Measurements from ENCODE around the gene VRK1. TPM values are rescaled to one million over a fixed set of nuclear protein-coding genes. Genes with fewer than 3 reads are reported as not detected.

Gene VRK1
- total RNA-seq, 5 donors from 2014 or later (not counting 1 experiment from before 2014, with no cell fraction given): 24.4 to 34.5 (median 29.4) TPM

DNA sequence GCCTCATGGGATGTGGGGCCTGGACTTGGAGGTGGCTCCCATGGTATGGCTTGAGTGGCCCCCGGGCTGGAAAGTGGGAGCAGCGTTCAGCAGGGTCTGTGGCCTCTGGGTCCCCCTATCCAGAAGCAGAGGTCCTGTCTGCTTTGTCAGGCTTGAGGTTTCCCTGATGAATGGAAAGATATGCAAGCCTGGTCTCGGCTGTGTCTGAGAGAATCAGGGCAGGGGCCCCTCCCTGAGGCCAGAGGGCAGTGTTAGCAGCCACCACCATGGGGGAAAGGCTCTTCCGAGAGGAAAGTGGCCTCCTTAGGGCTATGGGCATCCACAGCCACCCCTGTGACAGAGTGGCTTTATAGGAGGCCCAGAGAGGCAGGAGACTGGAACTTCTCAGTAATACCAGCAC lies 128.2 kb downstream of the VRK1 start:
- POLR2A ChIA-PET: no interaction called here
- CTCF ChIA-PET: no interaction called here
- 81% methylated on average over 3 of the region's 4 CpGs for WGBS (ENCODE audit: insufficient coverage)

DNA sequence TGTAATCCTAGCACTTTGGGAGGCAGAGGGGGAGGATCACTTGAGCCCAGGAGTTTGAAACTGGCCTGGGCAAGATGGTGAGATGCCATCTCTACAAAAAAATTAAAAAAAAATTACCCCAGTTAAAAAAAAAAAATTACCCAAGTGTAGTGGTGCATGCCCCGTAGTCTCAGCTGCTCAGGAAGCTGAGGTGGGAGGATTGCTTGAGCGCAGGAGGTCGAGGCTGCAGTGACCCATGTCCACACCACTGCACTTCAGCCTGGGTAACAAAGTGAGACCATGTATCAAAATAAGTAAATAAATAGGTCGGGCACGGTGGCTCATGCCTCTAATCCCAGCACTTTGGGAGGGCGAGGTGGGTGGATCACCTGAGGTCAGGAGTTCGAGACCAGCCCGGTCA lies 128.8 kb downstream of the VRK1 start:
- peaks cover 18% of the 10 kb centered on the region for H3K36me3 Mint-ChIP-seq
- ChIA-PET POLR2A (no interaction called here), CTCF (no interaction called here)
- H3K4me3 Mint-ChIP-seq: no peak overlapping the region
- WGBS (ENCODE audit: insufficient coverage): 97% methylated on average over 5 of the region's 8 CpGs
- H3K27ac Mint-ChIP-seq: no peak overlapping the region
- no peaks in the 10 kb centered on the region for H3K27me3 Mint-ChIP-seq
- peaks cover 0 to 11% (median 3%) of the 10 kb centered on the region in 3 donors for H3K9me3 Mint-ChIP-seq
- Histone ChIP-seq H3K27me3 (replicated peaks in 1 of 2; ENCODE audit: control insufficient read depth in 2 of 2, extremely low read depth in 1 of 2, insufficient read depth in 2 of 2, low read length in 1 of 2) (no peaks in the 10 kb centered on the region), H3K4me1 (ENCODE audit: control insufficient read depth in 1 of 2, extremely low read depth in 1 of 2, insufficient read depth in 2 of 2, low read length in 2 of 2) (no peaks in the 10 kb centered on the region), H3K4me3 (ENCODE audit: control insufficient read depth in 1 of 2, extremely low read depth in 1 of 2, low read length in 1 of 2) (no peak overlapping the region), H3K36me3 (ENCODE audit: control insufficient read depth in 2 of 2, extremely low read depth in 1 of 2, insufficient read depth in 1 of 2, low read length in 1 of 2) (no peaks in the 10 kb centered on the region), H3K27ac (ENCODE audit: low read length) (no peak overlapping the region), H3K9me3 (no peaks in the 10 kb centered on the region)
- H3K4me1 Mint-ChIP-seq: no peaks in the 10 kb centered on the region
- DNase-seq: no peak
- ATAC-seq (replicated peaks in 1 of 4): no peak

More for the DNA sequence above, 128.2 kb downstream of the VRK1 start:
- Mint-ChIP-seq H3K36me3 (peaks cover 23% of the 10 kb centered on the region), H3K27ac (no peak overlapping the region), H3K27me3 (no peaks in the 10 kb centered on the region), H3K4me3 (no peak overlapping the region), H3K4me1 (no peaks in the 10 kb centered on the region), H3K9me3 (peaks cover 0 to 16% (median 3%) of the 10 kb centered on the region in 3 donors)
- H3K9me3 ChIP-seq: no peaks in the 10 kb centered on the region
- H3K4me1 ChIP-seq (ENCODE audit: control insufficient read depth in 1 of 2, extremely low read depth in 1 of 2, insufficient read depth in 2 of 2, low read length in 2 of 2): no peaks in the 10 kb centered on the region
- no peak overlapping the region for H3K27ac ChIP-seq (ENCODE audit: low read length)
- no peaks in the 10 kb centered on the region for H3K27me3 ChIP-seq (replicated peaks in 1 of 2; ENCODE audit: control insufficient read depth in 2 of 2, extremely low read depth in 1 of 2, insufficient read depth in 2 of 2, low read length in 1 of 2)
- DNase-seq: no peak
- ATAC-seq (replicated peaks in 1 of 4): no peak
- H3K36me3 ChIP-seq (ENCODE audit: control insufficient read depth in 2 of 2, extremely low read depth in 1 of 2, insufficient read depth in 1 of 2, low read length in 1 of 2): no peaks in the 10 kb centered on the region
- H3K4me3 ChIP-seq (ENCODE audit: control insufficient read depth in 1 of 2, extremely low read depth in 1 of 2, low read length in 1 of 2): no peak overlapping the region

DNA sequence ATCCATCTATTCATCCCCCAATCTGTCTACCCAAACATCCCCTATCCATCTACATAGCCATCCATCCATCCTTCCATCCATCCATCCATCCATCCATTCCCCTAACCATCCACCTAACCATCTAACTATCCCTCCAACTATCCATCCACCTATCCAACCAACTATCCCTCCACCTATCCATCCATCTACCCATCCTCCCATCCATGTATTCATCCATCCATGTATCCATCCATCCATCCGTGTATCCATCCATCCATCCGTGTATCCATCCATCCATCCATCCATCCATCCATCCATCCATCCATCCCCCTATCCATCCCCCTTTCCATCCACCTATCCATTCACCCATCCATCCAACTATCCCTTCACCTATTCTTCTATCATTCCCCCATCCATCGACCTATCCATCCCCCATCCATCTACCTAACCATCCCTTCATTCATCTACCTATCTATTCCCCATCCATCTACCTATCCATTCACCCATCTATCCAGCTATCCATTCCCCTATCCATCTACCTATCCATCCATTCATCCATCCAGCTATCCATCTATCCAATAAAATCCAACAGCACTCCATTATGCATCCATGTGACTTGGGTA lies 131.7 kb downstream of the VRK1 start:
- Histone ChIP-seq H3K4me3 (ENCODE audit: control insufficient read depth in 1 of 2, extremely low read depth in 1 of 2, low read length in 1 of 2) (no peak overlapping the region), H3K9me3 (no peaks in the 10 kb centered on the region), H3K27ac (ENCODE audit: low read length) (no peak overlapping the region), H3K36me3 (ENCODE audit: control insufficient read depth in 2 of 2, extremely low read depth in 1 of 2, insufficient read depth in 1 of 2, low read length in 1 of 2) (no peaks in the 10 kb centered on the region), H3K27me3 (replicated peaks in 1 of 2; ENCODE audit: control insufficient read depth in 2 of 2, extremely low read depth in 1 of 2, insufficient read depth in 2 of 2, low read length in 1 of 2) (no peaks in the 10 kb centered on the region), H3K4me1 (ENCODE audit: control insufficient read depth in 1 of 2, extremely low read depth in 1 of 2, insufficient read depth in 2 of 2, low read length in 2 of 2) (no peaks in the 10 kb centered on the region)
- H3K36me3 Mint-ChIP-seq: peaks cover 11% of the 10 kb centered on the region
- no peaks in the 10 kb centered on the region for H3K9me3 Mint-ChIP-seq
- H3K4me3 Mint-ChIP-seq: no peak overlapping the region
- H3K27me3 Mint-ChIP-seq: no peaks in the 10 kb centered on the region
- POLR2A ChIA-PET: no interaction called here
- DNase-seq (no peak), ATAC-seq (replicated peaks in 1 of 4) (no peak)
- 95% methylated on average over 3 of the region's 3 CpGs for WGBS (ENCODE audit: insufficient coverage)
- H3K4me1 Mint-ChIP-seq: no peaks in the 10 kb centered on the region
- H3K27ac Mint-ChIP-seq: no peak overlapping the region
- CTCF ChIA-PET: interaction anchor here in 1 of 2 donors (0.7 kb wide), 1 partner anchor 148 kb away, joined by 3 read pairs; no protein-coding TSS in a partner anchor

DNA sequence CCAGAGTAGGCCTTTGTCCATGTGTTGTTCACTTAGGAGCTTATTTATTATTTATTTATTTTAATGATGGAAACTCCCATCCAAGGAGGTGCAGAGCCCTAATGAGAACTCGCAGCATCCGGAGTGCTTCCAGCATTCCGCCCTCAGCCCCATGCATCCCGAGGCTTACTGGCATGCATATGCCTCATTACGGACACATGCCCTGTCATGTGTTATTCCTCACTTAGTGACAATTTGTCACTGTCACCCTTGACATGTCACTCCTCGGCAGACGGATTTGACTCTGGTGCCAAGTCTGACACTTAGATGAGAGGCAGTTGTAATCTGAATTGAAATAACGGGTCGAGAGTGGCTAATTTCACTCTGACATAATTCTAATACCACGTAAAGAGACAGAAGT lies 132.8 kb downstream of the VRK1 start:
- Histone ChIP-seq H3K4me3 (ENCODE audit: control insufficient read depth in 1 of 2, extremely low read depth in 1 of 2, low read length in 1 of 2) (no peak overlapping the region), H3K27ac (ENCODE audit: low read length) (no peak overlapping the region), H3K9me3 (no peaks in the 10 kb centered on the region), H3K36me3 (ENCODE audit: control insufficient read depth in 2 of 2, extremely low read depth in 1 of 2, insufficient read depth in 1 of 2, low read length in 1 of 2) (no peaks in the 10 kb centered on the region), H3K4me1 (ENCODE audit: control insufficient read depth in 1 of 2, extremely low read depth in 1 of 2, insufficient read depth in 2 of 2, low read length in 2 of 2) (no peaks in the 10 kb centered on the region), H3K27me3 (replicated peaks in 1 of 2; ENCODE audit: control insufficient read depth in 2 of 2, extremely low read depth in 1 of 2, insufficient read depth in 2 of 2, low read length in 1 of 2) (no peaks in the 10 kb centered on the region)
- DNase-seq (no peak), ATAC-seq (replicated peaks in 1 of 4) (no peak)
- no peak overlapping the region for H3K27ac Mint-ChIP-seq
- POLR2A ChIA-PET: interaction anchor here in 1 of 2 donors (0.6 kb wide), 1 partner anchor 280 kb away, joined by 3 read pairs; no protein-coding TSS in a partner anchor
- H3K9me3 Mint-ChIP-seq: no peaks in the 10 kb centered on the region
- CTCF ChIA-PET: interaction anchor here in 1 of 2 donors (1.2 kb wide), 1 partner anchor 25 kb away, joined by 3 read pairs; no protein-coding TSS in a partner anchor
- H3K36me3 Mint-ChIP-seq: peaks cover 8% of the 10 kb centered on the region
- 95% methylated on average over 3 of the region's 10 CpGs for WGBS (ENCODE audit: insufficient coverage)
- no peaks in the 10 kb centered on the region for H3K27me3 Mint-ChIP-seq
- H3K4me1 Mint-ChIP-seq: no peaks in the 10 kb centered on the region
- H3K4me3 Mint-ChIP-seq: no peak overlapping the region

DNA sequence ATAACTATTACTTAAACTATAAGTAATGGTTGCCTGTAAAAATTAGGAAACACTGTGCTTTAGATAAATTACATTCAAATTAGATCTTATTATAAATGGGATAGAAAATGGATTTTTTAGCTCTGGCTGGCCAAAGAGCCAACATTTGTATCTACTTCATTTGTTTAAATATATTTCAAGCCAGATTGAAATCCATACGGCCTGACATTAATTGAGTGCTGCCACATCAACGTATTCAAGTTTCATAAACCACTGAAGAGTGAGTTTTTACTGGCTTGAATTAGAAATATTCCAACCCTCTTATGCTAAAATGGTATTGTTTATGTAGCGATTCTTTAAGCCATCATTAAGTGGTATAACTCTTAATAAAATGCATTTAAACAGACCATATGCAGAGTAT lies 133.3 kb downstream of the VRK1 start:
- no peaks in the 10 kb centered on the region for H3K9me3 ChIP-seq
- ChIA-PET POLR2A (no interaction called here), CTCF (interaction anchor here in 1 of 2 donors (1.2 kb wide), 1 partner anchor 24 kb away, joined by 3 read pairs; no protein-coding TSS in a partner anchor)
- Mint-ChIP-seq H3K4me1 (no peaks in the 10 kb centered on the region), H3K9me3 (no peaks in the 10 kb centered on the region), H3K36me3 (peaks cover 8% of the 10 kb centered on the region), H3K27me3 (no peaks in the 10 kb centered on the region), H3K4me3 (no peak overlapping the region), H3K27ac (no peak overlapping the region)
- no peak overlapping the region for H3K27ac ChIP-seq (ENCODE audit: low read length)
- no peak overlapping the region for H3K4me3 ChIP-seq (ENCODE audit: control insufficient read depth in 1 of 2, extremely low read depth in 1 of 2, low read length in 1 of 2)
- no peak for ATAC-seq (replicated peaks in 1 of 4)
- no CpG with 5 or more reads among the region's 3 CpGs for WGBS (ENCODE audit: insufficient coverage)
- no peaks in the 10 kb centered on the region for H3K4me1 ChIP-seq (ENCODE audit: control insufficient read depth in 1 of 2, extremely low read depth in 1 of 2, insufficient read depth in 2 of 2, low read length in 2 of 2)
- no peaks in the 10 kb centered on the region for H3K36me3 ChIP-seq (ENCODE audit: control insufficient read depth in 2 of 2, extremely low read depth in 1 of 2, insufficient read depth in 1 of 2, low read length in 1 of 2)
- DNase-seq: no peak
- H3K27me3 ChIP-seq (replicated peaks in 1 of 2; ENCODE audit: control insufficient read depth in 2 of 2, extremely low read depth in 1 of 2, insufficient read depth in 2 of 2, low read length in 1 of 2): no peaks in the 10 kb centered on the region
